Endothelial cell of umbilical vein (primary cell): ENCODE measurements around the gene EHBP1L1. TPM values are rescaled to one million over a fixed set of nuclear protein-coding genes. Genes with fewer than 3 reads are reported as not detected.

Experiments
- BruUV-seq: library from RNA; stranded (reverse); fragments of 400-500 nt; replicated peaks from 2 replicates; lab custom pipeline; 2021; lab: Mats Ljungman, UMichigan
- CTCF ChIA-PET: fragments of 300-600, 350-600 bp; sonication (Branson Sonifier 250); formaldehyde crosslinking; loops from one replicate; lab custom pipeline; 2021; ENCODE audit warnings: antibody characterized with exemption, inconsistent platforms; lab: Charles Lee
- POLR2A ChIA-PET: fragments of 300-600, 350-600 bp; sonication (Branson Sonifier 250); formaldehyde crosslinking; loops from one replicate; lab custom pipeline; 2021; ENCODE audit warnings: antibody characterized with exemption, inconsistent platforms; lab: Charles Lee
- DNase-seq: peaks from one replicate; pipeline ENCODE4 v3.0.0-alpha.2; 2011; ENCODE audit warnings: low read depth, low spot score
- FAIRE-seq: peaks from 2 replicates; lab custom pipeline; 2011; peaks lifted over from hg19 to GRCh38; lab: Jason Lieb, UNC
- H2AFZ ChIP-seq: 2 replicates; pipeline ENCODE4 v1.6.0; 2012; ENCODE audit warnings: low read depth, low read length, control low read depth, inconsistent platforms
- H3K27ac ChIP-seq: 2 replicates; pipeline ENCODE4 v1.5.1; 2011; ENCODE audit warnings: low read depth, mild to moderate bottlenecking, control low read depth, low read length, moderate library complexity; ENCODE audit not compliant: insufficient read depth
- H3K27me3 ChIP-seq, 2 experiments: 2 replicates each; pipeline versions ENCODE4 v1.6.0 to v1.6.1; 2011; ENCODE audit warnings: low read length in 2 of 2, mixed read lengths in 1 of 2; ENCODE audit not compliant: control insufficient read depth in 2 of 2, insufficient read depth in 2 of 2
- H3K36me3 ChIP-seq, 2 experiments: 2 replicates in 1 of 2; 3 replicates in 1 of 2; pipeline ENCODE4 v1.5.1; 2011; ENCODE audit warnings: low read length in 2 of 2, mild to moderate bottlenecking in 1 of 2, moderate library complexity in 1 of 2; ENCODE audit not compliant: control insufficient read depth in 2 of 2, insufficient read depth in 2 of 2; ENCODE audit errors: extremely low read depth in 1 of 2
- H3K4me1 ChIP-seq: 3 replicates; pipeline ENCODE4 v1.5.1; 2011; ENCODE audit warnings: mild to moderate bottlenecking, low read length; ENCODE audit not compliant: control insufficient read depth, insufficient read depth; ENCODE audit errors: extremely low read depth
- H3K4me2 ChIP-seq: 2 replicates; pipeline ENCODE4 v1.6.1; 2011; ENCODE audit warnings: low read length, control low read depth, mixed read lengths; ENCODE audit not compliant: insufficient read depth
- H3K4me3 ChIP-seq, 3 experiments: fragments of 200-600 bp in 1 of 3; sonication (generic), shearing (Covaris generic) in 1 of 3; replicated peaks in 1 of 3; 2 replicates each; pipeline ENCODE4 v1.5.1; 2011 to 2016; ENCODE audit warnings: control low read depth in 3 of 3, low read length in 3 of 3, mild to moderate bottlenecking in 2 of 3, inconsistent platforms in 1 of 3, low read depth in 1 of 3, moderate library complexity in 1 of 3; ENCODE audit not compliant: insufficient read depth in 1 of 3
- H3K79me2 ChIP-seq: 2 replicates; pipeline ENCODE4 v1.6.0; 2012; ENCODE audit warnings: low read length, inconsistent platforms; ENCODE audit not compliant: control insufficient read depth, insufficient read depth
- H3K9ac ChIP-seq: replicated peaks from 2 replicates; pipeline ENCODE3; 2011; ENCODE audit warnings: low read length, control low read depth; ENCODE audit not compliant: insufficient read depth; ENCODE audit errors: extremely low read depth
- H3K9me1 ChIP-seq: replicated peaks from 3 replicates; pipeline ENCODE4 v1.6.0; 2011; ENCODE audit warnings: mild to moderate bottlenecking, low read length; ENCODE audit not compliant: control insufficient read depth, insufficient read depth; ENCODE audit errors: extremely low read depth
- H3K9me3 ChIP-seq: replicated peaks from 2 replicates; pipeline ENCODE4 v1.5.1; 2012; ENCODE audit warnings: low read length, inconsistent platforms; ENCODE audit not compliant: control insufficient read depth, insufficient read depth
- H4K20me1 ChIP-seq: replicated peaks from 2 replicates; pipeline ENCODE3; 2011; ENCODE audit warnings: mild to moderate bottlenecking, low read length; ENCODE audit not compliant: control insufficient read depth, insufficient read depth; ENCODE audit errors: extremely low read depth
- CTCF ChIP-seq, 2 donors: IDR thresholded peaks; 1 replicate in 1 of 2; 2 replicates in 1 of 2; pipeline ENCODE4 v1.5.1; 2011; ENCODE audit warnings: low read length in 2 of 2, mild to moderate bottlenecking in 2 of 2, moderate library complexity in 2 of 2, control low read depth in 1 of 2, inconsistent platforms in 1 of 2, low read depth in 1 of 2; ENCODE audit not compliant: insufficient read depth in 1 of 2; ENCODE audit errors: extremely low read depth in 1 of 2
- EZH2 ChIP-seq: IDR thresholded peaks from 2 replicates; pipeline ENCODE4 v1.6.1; 2012; ENCODE audit warnings: borderline replicate concordance, low read depth, mild to moderate bottlenecking, moderate library complexity, low read length, inconsistent platforms; ENCODE audit not compliant: severe bottlenecking
- FOS ChIP-seq: IDR thresholded peaks from 2 replicates; pipeline ENCODE4 v1.6.1; 2011; ENCODE audit warnings: mild to moderate bottlenecking, low read length, moderate library complexity, borderline replicate concordance; ENCODE audit not compliant: insufficient read depth
- GATA2 ChIP-seq: IDR thresholded peaks from 2 replicates; pipeline ENCODE4 v1.7.0; 2011; ENCODE audit warnings: low read depth, mild to moderate bottlenecking, moderate library complexity, mixed read lengths, low read length; ENCODE audit not compliant: insufficient read length, insufficient read depth
- JUN ChIP-seq: IDR thresholded peaks from 2 replicates; pipeline ENCODE4 v1.6.1; 2011; ENCODE audit warnings: borderline replicate concordance, low read depth; ENCODE audit not compliant: insufficient read length, insufficient read depth
- MAX ChIP-seq: IDR thresholded peaks from 2 replicates; pipeline ENCODE4 v1.6.1; 2011; ENCODE audit not compliant: insufficient read depth, insufficient read length
- MYC ChIP-seq: IDR thresholded peaks from one replicate; pipeline ENCODE4 v1.6.1; 2011; ENCODE audit warnings: mild to moderate bottlenecking, low read depth, low read length
- POLR2A ChIP-seq: IDR thresholded peaks from 2 replicates; pipeline ENCODE4 v1.6.1; 2012; ENCODE audit warnings: low read depth, mild to moderate bottlenecking, control low read depth, low read length
- POLR2AphosphoS5 ChIP-seq: IDR thresholded peaks from 2 replicates; pipeline ENCODE4 v1.6.1; 2012; ENCODE audit warnings: low read depth, mild to moderate bottlenecking, control low read depth, low read length, moderate library complexity; ENCODE audit not compliant: insufficient read depth
- dilution Hi-C: fragments of 300-500 bp; cut with MboI; formaldehyde crosslinking; loops from one replicate; pipeline ENCODE4 v1.15.0; 2019; ENCODE audit warnings: low sequenced_read_pairs; ENCODE audit not compliant: extremely low pct_ligation_motif_present
- intact Hi-C: fragments of 100-400 bp; cut with micrococcal nuclease; formaldehyde crosslinking; loops from one replicate; pipeline ENCODE4 v1.10.0; 2022
- polyA plus RNA-seq, 4 experiments: library from polyadenylated mRNA; depleted of rRNA in 3 of 4; stranded (reverse) in 3 of 4; unstranded in 1 of 4; fragments of >200 nt; gene quantifications; 2 replicates each; pipeline versions ENCODE4 v1.2.1 to v1.2.3, GENCODE V29; 2011 to 2012; ENCODE audit warnings: missing spikeins in 1 of 4
- total RNA-seq: library from RNA; stranded (reverse); gene quantifications from 2 replicates; pipeline ENCODE4 v1.2.3, GENCODE V29; 2021

Gene EHBP1L1
- total and polyA plus RNA-seq, 2 donors (not counting 3 experiments of a cell fraction or from before 2014, with no cell fraction given) = 12.7 to 19.7 TPM

GRCh38 chr11:65579291-65579690 is 3.4 kb downstream of the EHBP1L1 start:
- FAIRE-seq (no peak), DNase-seq (no peak)
- TF ChIP-seq POLR2A (no peak), MAX (no peak), CTCF (IDR thresholded peaks at IDR 0.05; ENCODE audit: extremely low read depth in 1 of 2, insufficient read depth in 1 of 2, low read depth in 1 of 2, low read length in 2 of 2) (no peak), JUN (no peak), EZH2 (no peak), FOS (no peak), POLR2AphosphoS5 (no peak), MYC (no peak), GATA2 (no peak)
- Histone ChIP-seq H3K9me3 (no peaks in the 10 kb centered on the region), H3K9ac (no peak overlapping the region), H3K4me1 (peaks cover 25% of the 10 kb centered on the region), H3K4me2 (no peak overlapping the region), H3K79me2 (no peaks in the 10 kb centered on the region), H3K27ac (no peak overlapping the region), H3K4me3 (no peak overlapping the region), H2AFZ (no peak overlapping the region), H3K27me3 (no peaks in the 10 kb centered on the region), H3K9me1 (no peaks in the 10 kb centered on the region), H4K20me1 (no peaks in the 10 kb centered on the region), H3K36me3 (no peaks in the 10 kb centered on the region)
- intact Hi-C loops (no loop called here), dilution Hi-C loops (no loop called here)
- ChIA-PET CTCF (interaction anchor here (9.7 kb wide), 1 partner anchor 11 kb away, joined by 167 read pairs; no protein-coding TSS in a partner anchor), POLR2A (no interaction called here)
- BruUV-seq = no TSS peak
